ENCODE data around the gene CPEB1.
"Not testable (repeated sequence)": the region's sequence is repeated elsewhere in the genome, so short reads cannot be mapped to it uniquely, and the experiment has no call there.

The CPEB1 gene

GRCh38 chr15:82540055-82540983, 106.8 kb downstream of the CPEB1 start, which contains the start of gene RPS17:
TSS of gene RPS17 (minus strand) at chr15:82540457. CDS start at chr15:82540428, 29 bp downstream.
- no peak for DNase-seq

GRCh38 chr15:82539691-82540054, 107.5 kb downstream of the CPEB1 start:
- no peak for DNase-seq

- no peak for DNase-seq
These were observed 108.0 kb downstream of the CPEB1 start for GRCh38 chr15:82538961-82539690.

- DNase-seq: no peak
These were observed 109.7 kb downstream of the CPEB1 start for GRCh38 chr15:82537351-82537908.

- DNase-seq: no peak
These were observed 110.5 kb downstream of the CPEB1 start for GRCh38 chr15:82536409-82537350.

- no peak for DNase-seq
These were observed 111.4 kb downstream of the CPEB1 start for GRCh38 chr15:82535566-82536408.

GRCh38 chr15:82535151-82535550, 112.0 kb downstream of the CPEB1 start:
- not testable (repeated sequence) for DNase-seq

GRCh38 chr15:82534457-82534861, 112.7 kb downstream of the CPEB1 start:
- not testable (repeated sequence) for DNase-seq

GRCh38 chr15:82533801-82534200, 113.4 kb downstream of the CPEB1 start:
- DNase-seq: no peak

- DNase-seq: no peak
These were observed 114.1 kb downstream of the CPEB1 start for GRCh38 chr15:82532991-82533481.

- no peak for DNase-seq
These were observed 114.7 kb downstream of the CPEB1 start for GRCh38 chr15:82532383-82532990.

- DNase-seq: no peak
These were observed 115.4 kb downstream of the CPEB1 start for GRCh38 chr15:82531496-82532382.

- DNase-seq: no peak
These were observed 116.4 kb downstream of the CPEB1 start for GRCh38 chr15:82530606-82531379.

GRCh38 chr15:82530006-82530405, 117.2 kb downstream of the CPEB1 start:
- DNase-seq: no peak

- not testable (repeated sequence) for DNase-seq
These were observed 133.6 kb downstream of the CPEB1 start for GRCh38 chr15:82513587-82513986.

- not testable (repeated sequence) for DNase-seq
These were observed 139.5 kb downstream of the CPEB1 start for GRCh38 chr15:82507693-82508092.

- DNase-seq: not testable (repeated sequence)
These were observed 140.1 kb downstream of the CPEB1 start for GRCh38 chr15:82507087-82507486.

- DNase-seq: not testable (repeated sequence)
These were observed 141.3 kb downstream of the CPEB1 start for GRCh38 chr15:82505842-82506241.

GRCh38 chr15:82504074-82504473, 143.1 kb downstream of the CPEB1 start:
- not testable (repeated sequence) for DNase-seq
